ENCODE results near the gene ADRA2B. TPM values are rescaled to one million over a fixed set of nuclear protein-coding genes. Genes with fewer than 3 reads are reported as not detected.

Gene ADRA2B
- total and polyA plus RNA-seq, 2 donors (not counting 1 experiment from before 2014, with no cell fraction given): 0.27 to 0.46 TPM

DNA sequence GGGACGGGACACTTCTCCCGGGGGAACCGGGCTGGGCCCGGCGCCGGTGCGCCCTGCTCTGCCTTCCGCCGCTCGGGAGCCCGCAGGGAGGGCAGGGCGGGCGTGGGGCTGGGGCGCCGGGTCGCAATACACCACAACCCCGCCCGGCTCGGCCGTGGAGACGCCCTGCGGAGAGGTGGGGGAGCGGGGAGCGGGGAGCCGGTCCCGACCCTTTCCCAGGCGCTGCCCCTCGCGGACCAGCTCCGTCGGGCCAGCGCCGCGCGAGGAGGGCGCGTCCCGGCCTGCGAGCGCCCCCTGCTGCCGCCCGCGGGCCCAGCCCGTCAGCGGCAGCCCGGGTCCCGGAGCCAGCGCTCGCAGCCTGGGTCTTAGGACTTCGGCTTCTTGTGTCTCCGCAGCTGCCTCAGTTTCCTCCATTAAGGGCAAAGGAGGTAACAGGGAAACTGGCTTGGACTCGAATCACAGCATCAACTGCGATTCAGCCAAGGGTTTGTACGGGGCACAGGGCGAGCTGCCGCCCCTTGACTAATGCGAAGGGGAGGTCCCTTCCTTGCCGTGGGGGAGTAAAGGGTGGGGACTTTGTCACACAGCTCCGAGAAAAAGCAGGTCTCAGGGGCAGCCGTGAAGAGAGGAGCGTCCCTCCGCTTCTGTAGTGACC, 635 bp upstream of the ADRA2B start:
- H3K9ac ChIP-seq (ENCODE audit: low read length): peak overlapping the region; percentile 64
- DNase-seq (peak; percentile 82), ATAC-seq (ENCODE audit: low read depth) (peak; percentile 79)
- peaks cover 0 to 50% (median 10%) of the 10 kb centered on the region in 4 experiments for H3K27me3 ChIP-seq (replicated peaks in 1 of 4; ENCODE audit: control extremely low read depth in 1 of 4, control insufficient read depth in 3 of 4, insufficient read depth in 4 of 4, low read length in 3 of 4)
- ChIA-PET CTCF (interaction anchor here (0.5 to 3.2 kb wide), 16 partner anchors 10 to 379 kb away, joined by 3 to 32 read pairs (median 4); partner anchors contain the start of gene ASTL), POLR2A (interaction anchor here (0.5 to 1.3 kb wide), 4 partner anchors 27 to 153 kb away, joined by 3 to 5 read pairs (median 3); partner anchors contain the start of gene DUSP2)
- Mint-ChIP-seq H3K27ac (no peak overlapping the region), H3K4me1 (peaks cover 26% of the 10 kb centered on the region), H3K27me3 (peaks cover 34% of the 10 kb centered on the region), H3K9me3 (ENCODE audit: insufficient read depth) (no peaks in the 10 kb centered on the region), H3K4me3 (peak overlapping the region; percentile 79)
- peak overlapping the region in 4 of 5 experiments; percentile 19 to 61 (median 52) for H3K4me3 ChIP-seq (ENCODE audit: control extremely low read depth in 1 of 5, extremely low read depth in 1 of 5, insufficient read depth in 1 of 5, low read depth in 2 of 5, low read length in 4 of 5)
- peak overlapping the region; percentile 86 for H2AFZ ChIP-seq (ENCODE audit: insufficient read depth, low read depth, low read length, poor library complexity, severe bottlenecking)
- H3K4me2 ChIP-seq (replicated peaks; ENCODE audit: low read depth, low read length, poor library complexity, severe bottlenecking): peak overlapping the region; percentile 94
- no peaks in the 10 kb centered on the region for H3K79me2 ChIP-seq (ENCODE audit: control insufficient read depth, insufficient read depth, low read length)
- peaks cover 0 to 8% (median 0%) of the 10 kb centered on the region in 3 donors for H3K9me3 ChIP-seq (ENCODE audit: control extremely low read depth in 1 of 3, control insufficient read depth in 2 of 3, insufficient read depth in 1 of 3, low read length in 2 of 3)
- no peaks in the 10 kb centered on the region for H4K20me1 ChIP-seq (ENCODE audit: control insufficient read depth, insufficient read depth, low read length, poor library complexity, severe bottlenecking)
- intact Hi-C loops (cut with micrococcal nuclease): loop anchor here (1.0 kb wide), 1 partner anchor 124 kb away; no protein-coding TSS in a partner anchor
- under 1% methylated on average over 58 of the region's 62 CpGs for WGBS (ENCODE audit: insufficient coverage)
- no peak overlapping the region for H3K27ac ChIP-seq (ENCODE audit: low read length in 2 of 2)
- no peaks in the 10 kb centered on the region for H3K36me3 ChIP-seq (replicated peaks in 1 of 2; ENCODE audit: control extremely low read depth in 1 of 2, control insufficient read depth in 1 of 2, extremely low read depth in 1 of 2, insufficient read depth in 2 of 2, low read length in 1 of 2)
- TF ChIP-seq EZH2 (IDR thresholded peaks at IDR 0.05; ENCODE audit: borderline replicate concordance, insufficient read depth, low read depth, low read length, poor library complexity, severe bottlenecking): no peak
- TF ChIP-seq, protein P1, sequence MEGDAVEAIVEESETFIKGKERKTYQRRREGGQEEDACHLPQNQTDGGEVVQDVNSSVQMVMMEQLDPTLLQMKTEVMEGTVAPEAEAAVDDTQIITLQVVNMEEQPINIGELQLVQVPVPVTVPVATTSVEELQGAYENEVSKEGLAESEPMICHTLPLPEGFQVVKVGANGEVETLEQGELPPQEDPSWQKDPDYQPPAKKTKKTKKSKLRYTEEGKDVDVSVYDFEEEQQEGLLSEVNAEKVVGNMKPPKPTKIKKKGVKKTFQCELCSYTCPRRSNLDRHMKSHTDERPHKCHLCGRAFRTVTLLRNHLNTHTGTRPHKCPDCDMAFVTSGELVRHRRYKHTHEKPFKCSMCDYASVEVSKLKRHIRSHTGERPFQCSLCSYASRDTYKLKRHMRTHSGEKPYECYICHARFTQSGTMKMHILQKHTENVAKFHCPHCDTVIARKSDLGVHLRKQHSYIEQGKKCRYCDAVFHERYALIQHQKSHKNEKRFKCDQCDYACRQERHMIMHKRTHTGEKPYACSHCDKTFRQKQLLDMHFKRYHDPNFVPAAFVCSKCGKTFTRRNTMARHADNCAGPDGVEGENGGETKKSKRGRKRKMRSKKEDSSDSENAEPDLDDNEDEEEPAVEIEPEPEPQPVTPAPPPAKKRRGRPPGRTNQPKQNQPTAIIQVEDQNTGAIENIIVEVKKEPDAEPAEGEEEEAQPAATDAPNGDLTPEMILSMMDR (IDR thresholded peaks at IDR 0.05): peak; percentile 92
- H3K4me1 ChIP-seq (ENCODE audit: control insufficient read depth in 2 of 2, insufficient read depth in 2 of 2, low read length in 2 of 2): peaks cover 18 to 22% of the 10 kb centered on the region in 2 donors
